ENCODE measurements around the gene FRMD8.
"Not testable (repeated sequence)": the region's sequence is repeated elsewhere in the genome, so short reads cannot be mapped to it uniquely, and the experiment has no call there.

GRCh38 chr11:65452259-65452658 lies 65.8 kb downstream of the FRMD8 start:
- TF ChIP-seq POLR2A (IDR thresholded peaks at IDR 0.05; ENCODE audit: low read length); GATA1 (IDR thresholded peaks at IDR 0.05; ENCODE audit: low read depth, low read length): not testable (repeated sequence)

All from erythroblast (primary cell).